Epithelial cell of proximal tubule (primary cell): Measurements from ENCODE around the gene SETBP1. TPM values are rescaled to one million over a fixed set of nuclear protein-coding genes. Genes with fewer than 3 reads are reported as not detected.

ENCODE experiments used
- DNase-seq: peaks from one replicate; pipeline ENCODE4 v3.0.0-alpha.2; 2011; ENCODE audit warnings: low read depth
- H3K4me3 ChIP-seq: 2 replicates; pipeline ENCODE4 v1.5.1; 2011; ENCODE audit warnings: low read depth, mild to moderate bottlenecking, low read length
- CTCF ChIP-seq: conservative IDR thresholded peaks from 2 replicates; pipeline ENCODE4 v1.5.1; 2012; ENCODE audit warnings: low read depth, mild to moderate bottlenecking, low read length
- total RNA-seq: library from RNA; depleted of rRNA; stranded (reverse); fragments of >200 nt; gene quantifications from 2 replicates; pipeline ENCODE4 v1.2.3, GENCODE V29; 2015

The SETBP1 gene
- total RNA-seq, 1 donor from 2014 or later = 2.4 TPM

- no peak for TF ChIP-seq CTCF
- DNase-seq = no peak
- H3K4me3 ChIP-seq = no peak overlapping the region
Observed at GRCh38 chr18:45008694-45009413, 328.2 kb downstream of the SETBP1 start.

- no peak for DNase-seq
- no peak for TF ChIP-seq CTCF
Observed at GRCh38 chr18:45009756-45010155, 329.1 kb downstream of the SETBP1 start.

GRCh38 chr18:45012286-45012685 lies 331.6 kb downstream of the SETBP1 start:
- no peak overlapping the region for H3K4me3 ChIP-seq
- TF ChIP-seq CTCF = no peak
- DNase-seq = no peak

More at GRCh38 chr18:45009756-45010155, 329.1 kb downstream of the SETBP1 start:
- H3K4me3 ChIP-seq = no peak overlapping the region

- H3K4me3 ChIP-seq = no peak overlapping the region
- peak; percentile 69 for DNase-seq
- TF ChIP-seq CTCF = peak; percentile 52
Observed at GRCh38 chr18:45014047-45014501, 333.4 kb downstream of the SETBP1 start.

GRCh38 chr18:45015788-45016128 lies 335.1 kb downstream of the SETBP1 start:
- no peak overlapping the region for H3K4me3 ChIP-seq
- TF ChIP-seq CTCF = no peak
- DNase-seq = no peak

GRCh38 chr18:45019469-45019868 lies 338.8 kb downstream of the SETBP1 start:
- TF ChIP-seq CTCF = no peak
- H3K4me3 ChIP-seq = no peak overlapping the region
- DNase-seq = no peak

- DNase-seq = no peak
- no peak for TF ChIP-seq CTCF
- H3K4me3 ChIP-seq = no peak overlapping the region
Observed at GRCh38 chr18:45023519-45023918, 342.8 kb downstream of the SETBP1 start.
